ENCODE results near the gene KCNAB1. TPM values are rescaled to one million over a fixed set of nuclear protein-coding genes. Genes with fewer than 3 reads are reported as not detected.

The KCNAB1 gene
- total and polyA plus RNA-seq, 2 donors (not counting 3 experiments of a cell fraction or from before 2014, with no cell fraction given), result 0.21 TPM; not detected in 1

GRCh38 chr3:156184156-156184555 lies 63.8 kb downstream of the KCNAB1 start:
- Histone ChIP-seq H4K20me1 (replicated peaks; ENCODE audit: control insufficient read depth, extremely low read depth, insufficient read depth, low read length) (no peaks in the 10 kb centered on the region), H3K9ac (replicated peaks; ENCODE audit: extremely low read depth, insufficient read depth, low read length) (no peak overlapping the region), H3K4me3 (replicated peaks in 1 of 3; ENCODE audit: insufficient read depth in 1 of 3, low read depth in 1 of 3, low read length in 3 of 3) (no peak overlapping the region), H3K36me3 (ENCODE audit: control insufficient read depth in 2 of 2, extremely low read depth in 1 of 2, insufficient read depth in 2 of 2, low read length in 2 of 2) (no peaks in the 10 kb centered on the region), H3K9me3 (replicated peaks; ENCODE audit: control insufficient read depth, insufficient read depth, low read length) (no peaks in the 10 kb centered on the region), H2AFZ (ENCODE audit: low read depth, low read length) (no peak overlapping the region), H3K27me3 (ENCODE audit: control insufficient read depth in 2 of 2, insufficient read depth in 2 of 2, low read length in 2 of 2) (no peaks in the 10 kb centered on the region), H3K4me2 (ENCODE audit: insufficient read depth, low read length) (no peak overlapping the region), H3K27ac (ENCODE audit: insufficient read depth, low read depth, low read length) (no peak overlapping the region), H3K9me1 (replicated peaks; ENCODE audit: control insufficient read depth, extremely low read depth, insufficient read depth, low read length) (no peaks in the 10 kb centered on the region), H3K4me1 (ENCODE audit: control insufficient read depth, extremely low read depth, insufficient read depth, low read length) (no peaks in the 10 kb centered on the region), H3K79me2 (ENCODE audit: control insufficient read depth, insufficient read depth, low read length) (no peaks in the 10 kb centered on the region)
- no TSS peak for BruUV-seq (replicated peaks)
- ChIA-PET CTCF (interaction anchor here (1.0 to 2.2 kb wide), 4 partner anchors 10 to 326 kb away, joined by 3 to 13 read pairs (median 4); no protein-coding TSS in a partner anchor), POLR2A (no interaction called here)
- TF ChIP-seq POLR2AphosphoS5 (IDR thresholded peaks at IDR 0.05; ENCODE audit: insufficient read depth, low read depth, low read length) (no peak), MYC (IDR thresholded peaks at IDR 0.05; ENCODE audit: low read depth, low read length) (no peak), FOS (IDR thresholded peaks at IDR 0.05; ENCODE audit: borderline replicate concordance, insufficient read depth, low read length) (no peak), JUN (IDR thresholded peaks at IDR 0.05; ENCODE audit: borderline replicate concordance, insufficient read depth, insufficient read length, low read depth) (no peak), POLR2A (IDR thresholded peaks at IDR 0.05; ENCODE audit: low read depth, low read length) (no peak)
- TF ChIP-seq, protein P1, sequence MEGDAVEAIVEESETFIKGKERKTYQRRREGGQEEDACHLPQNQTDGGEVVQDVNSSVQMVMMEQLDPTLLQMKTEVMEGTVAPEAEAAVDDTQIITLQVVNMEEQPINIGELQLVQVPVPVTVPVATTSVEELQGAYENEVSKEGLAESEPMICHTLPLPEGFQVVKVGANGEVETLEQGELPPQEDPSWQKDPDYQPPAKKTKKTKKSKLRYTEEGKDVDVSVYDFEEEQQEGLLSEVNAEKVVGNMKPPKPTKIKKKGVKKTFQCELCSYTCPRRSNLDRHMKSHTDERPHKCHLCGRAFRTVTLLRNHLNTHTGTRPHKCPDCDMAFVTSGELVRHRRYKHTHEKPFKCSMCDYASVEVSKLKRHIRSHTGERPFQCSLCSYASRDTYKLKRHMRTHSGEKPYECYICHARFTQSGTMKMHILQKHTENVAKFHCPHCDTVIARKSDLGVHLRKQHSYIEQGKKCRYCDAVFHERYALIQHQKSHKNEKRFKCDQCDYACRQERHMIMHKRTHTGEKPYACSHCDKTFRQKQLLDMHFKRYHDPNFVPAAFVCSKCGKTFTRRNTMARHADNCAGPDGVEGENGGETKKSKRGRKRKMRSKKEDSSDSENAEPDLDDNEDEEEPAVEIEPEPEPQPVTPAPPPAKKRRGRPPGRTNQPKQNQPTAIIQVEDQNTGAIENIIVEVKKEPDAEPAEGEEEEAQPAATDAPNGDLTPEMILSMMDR (IDR thresholded peaks at IDR 0.05; ENCODE audit: extremely low read depth in 1 of 2, insufficient read depth in 1 of 2, low read depth in 1 of 2, low read length in 2 of 2), result no peak
- intact Hi-C loops (cut with micrococcal nuclease) (loop anchor here (5.0 kb wide), 1 partner anchor 108 kb away; no protein-coding TSS in a partner anchor), dilution Hi-C loops (cut with MboI; ENCODE audit: extremely low pct_ligation_motif_present, low sequenced_read_pairs) (no loop called here)
- DNase-seq (ENCODE audit: low read depth, low spot score) (no peak), FAIRE-seq (no peak)

Measured in endothelial cell of umbilical vein (primary cell).